Activated B cell treated with CpG ODN at 0.5 μM for 24 hours (primary cell): ENCODE results near the gene TFCP2. TPM values are rescaled to one million over a fixed set of nuclear protein-coding genes. Genes with fewer than 3 reads are reported as not detected.

ENCODE experiments used
- ATAC-seq: fragments of 200-7000 bp; cut with Tn5 transposase; one replicate; pipeline ENCODE4 v1.10.0; 2021; ENCODE audit warnings: low read depth, mild to moderate bottlenecking, moderate library complexity
- CTCF ChIA-PET: fragments of 350-600 bp; sonication (Branson Sonifier 250); formaldehyde crosslinking; loops from one replicate; lab custom pipeline; 2021; ENCODE audit warnings: antibody characterized with exemption; lab: Charles Lee
- POLR2A ChIA-PET: fragments of 350-600 bp; sonication (Branson Sonifier 250); formaldehyde crosslinking; loops from one replicate; lab custom pipeline; 2021; ENCODE audit warnings: antibody characterized with exemption; lab: Charles Lee
- DNase-seq: peaks from one replicate; pipeline ENCODE4 v3.0.0; 2022
- H3K27ac Mint-ChIP-seq: one replicate; pipeline ENCODE4 v1.8.0; 2020; ENCODE audit warnings: mixed read lengths
- H3K27me3 Mint-ChIP-seq: one replicate; pipeline ENCODE4 v1.8.0; 2021; ENCODE audit warnings: mixed read lengths
- H3K36me3 Mint-ChIP-seq: one replicate; pipeline ENCODE4 v1.8.0; 2021; ENCODE audit warnings: low read depth, mixed read lengths
- H3K4me1 Mint-ChIP-seq: one replicate; pipeline ENCODE4 v1.8.0; 2021; ENCODE audit warnings: mixed read lengths
- H3K4me3 Mint-ChIP-seq: one replicate; pipeline ENCODE4 v1.8.0; 2020; ENCODE audit warnings: mild to moderate bottlenecking, mixed read lengths
- H3K9me3 Mint-ChIP-seq: one replicate; pipeline ENCODE4 v1.8.0; 2020; ENCODE audit warnings: mixed read lengths
- intact Hi-C: fragments of 100-400 bp; cut with micrococcal nuclease; formaldehyde crosslinking; loops from one replicate; pipeline ENCODE4 v1.15.1; 2024
- total RNA-seq: library from RNA; stranded (reverse); gene quantifications from 2 replicates; pipeline ENCODE4 v1.2.3, GENCODE V29; 2022
- TF ChIP-seq, protein P1 (sequence below): fragments of 200-600 bp; IDR thresholded peaks from one replicate; pipeline ENCODE4 v1.8.0; 2022; ENCODE audit warnings: antibody characterized with exemption, mild to moderate bottlenecking

Gene TFCP2
- total RNA-seq, 1 donor from 2014 or later: 36.7 TPM

GRCh38 chr12:51200806-51201205 is 27.9 kb upstream of the TFCP2 start:
- TF ChIP-seq, protein P1, sequence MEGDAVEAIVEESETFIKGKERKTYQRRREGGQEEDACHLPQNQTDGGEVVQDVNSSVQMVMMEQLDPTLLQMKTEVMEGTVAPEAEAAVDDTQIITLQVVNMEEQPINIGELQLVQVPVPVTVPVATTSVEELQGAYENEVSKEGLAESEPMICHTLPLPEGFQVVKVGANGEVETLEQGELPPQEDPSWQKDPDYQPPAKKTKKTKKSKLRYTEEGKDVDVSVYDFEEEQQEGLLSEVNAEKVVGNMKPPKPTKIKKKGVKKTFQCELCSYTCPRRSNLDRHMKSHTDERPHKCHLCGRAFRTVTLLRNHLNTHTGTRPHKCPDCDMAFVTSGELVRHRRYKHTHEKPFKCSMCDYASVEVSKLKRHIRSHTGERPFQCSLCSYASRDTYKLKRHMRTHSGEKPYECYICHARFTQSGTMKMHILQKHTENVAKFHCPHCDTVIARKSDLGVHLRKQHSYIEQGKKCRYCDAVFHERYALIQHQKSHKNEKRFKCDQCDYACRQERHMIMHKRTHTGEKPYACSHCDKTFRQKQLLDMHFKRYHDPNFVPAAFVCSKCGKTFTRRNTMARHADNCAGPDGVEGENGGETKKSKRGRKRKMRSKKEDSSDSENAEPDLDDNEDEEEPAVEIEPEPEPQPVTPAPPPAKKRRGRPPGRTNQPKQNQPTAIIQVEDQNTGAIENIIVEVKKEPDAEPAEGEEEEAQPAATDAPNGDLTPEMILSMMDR: no peak

GRCh38 chr12:51200156-51200555 is 27.2 kb upstream of the TFCP2 start:
- ATAC-seq (no peak), DNase-seq (no peak)
- no peak overlapping the region for H3K27ac Mint-ChIP-seq
- H3K4me3 Mint-ChIP-seq: no peak overlapping the region
- ChIA-PET POLR2A (no interaction called here), CTCF (no interaction called here)
- no peaks in the 10 kb centered on the region for H3K27me3 Mint-ChIP-seq
- intact Hi-C loops: no loop called here
- TF ChIP-seq, protein P1: no peak
- peaks cover 16% of the 10 kb centered on the region for H3K36me3 Mint-ChIP-seq
- H3K4me1 Mint-ChIP-seq: no peaks in the 10 kb centered on the region
- H3K9me3 Mint-ChIP-seq: no peaks in the 10 kb centered on the region

More at GRCh38 chr12:51200806-51201205, 27.9 kb upstream of the TFCP2 start:
- peaks cover 16% of the 10 kb centered on the region for H3K36me3 Mint-ChIP-seq
- no peaks in the 10 kb centered on the region for H3K27me3 Mint-ChIP-seq
- H3K4me3 Mint-ChIP-seq: no peak overlapping the region
- no peak for ATAC-seq
- H3K9me3 Mint-ChIP-seq: no peaks in the 10 kb centered on the region
- ChIA-PET CTCF (no interaction called here), POLR2A (no interaction called here)
- DNase-seq: no peak
- H3K4me1 Mint-ChIP-seq: no peaks in the 10 kb centered on the region
- no peak overlapping the region for H3K27ac Mint-ChIP-seq
- intact Hi-C loops: no loop called here

GRCh38 chr12:51199366-51199945 is 26.5 kb upstream of the TFCP2 start:
- TF ChIP-seq, protein P1: no peak
- Mint-ChIP-seq H3K4me1 (no peaks in the 10 kb centered on the region), H3K27me3 (no peaks in the 10 kb centered on the region), H3K27ac (no peak overlapping the region), H3K36me3 (peaks cover 16% of the 10 kb centered on the region), H3K4me3 (no peak overlapping the region), H3K9me3 (no peaks in the 10 kb centered on the region)
- DNase-seq (no peak), ATAC-seq (no peak)
- CTCF ChIA-PET: no interaction called here
- intact Hi-C loops: no loop called here
- POLR2A ChIA-PET: no interaction called here

DNA sequence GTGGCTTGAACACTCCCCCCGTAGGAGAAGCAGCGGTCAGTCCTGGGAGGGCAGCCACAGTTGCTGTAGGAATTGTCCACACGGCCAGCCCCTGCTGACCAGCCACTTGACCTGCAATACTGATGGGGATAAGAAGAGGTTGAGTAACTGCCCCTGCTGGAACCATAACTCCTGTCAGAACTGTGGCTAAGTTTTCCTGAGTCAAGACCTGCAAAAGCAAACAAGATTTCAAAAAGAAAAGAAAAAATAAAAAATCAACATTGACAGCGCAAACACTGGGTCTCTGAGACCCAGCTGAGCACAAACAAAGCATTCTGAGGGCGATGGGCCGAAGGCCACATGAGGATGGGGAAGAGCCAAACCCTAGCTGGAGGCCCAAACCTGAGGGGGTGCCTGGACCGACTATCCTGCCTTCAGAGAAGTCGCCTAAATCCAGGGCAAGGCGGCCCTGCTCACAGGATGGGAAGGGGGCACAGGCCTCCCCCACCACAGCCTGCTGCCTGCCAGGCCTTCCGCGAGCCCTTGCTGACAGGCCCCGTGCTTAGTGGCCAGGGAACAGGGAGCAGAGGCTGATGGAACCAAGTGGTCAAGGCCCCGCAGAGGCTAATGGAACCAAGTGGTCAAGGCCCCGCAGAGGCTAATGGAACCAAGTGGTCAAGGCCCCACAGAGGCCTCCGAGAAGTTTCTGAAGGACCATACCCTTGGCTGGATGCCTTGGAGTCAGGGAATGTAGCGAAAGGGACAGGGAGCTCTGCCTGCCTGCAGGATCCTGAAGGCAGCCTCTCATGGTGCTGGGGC is 25.8 kb upstream of the TFCP2 start:
- intact Hi-C loops: no loop called here
- Mint-ChIP-seq H3K36me3 (peaks cover 16% of the 10 kb centered on the region), H3K9me3 (no peaks in the 10 kb centered on the region), H3K27me3 (no peaks in the 10 kb centered on the region), H3K4me1 (no peaks in the 10 kb centered on the region), H3K27ac (no peak overlapping the region), H3K4me3 (no peak overlapping the region)
- POLR2A ChIA-PET: no interaction called here
- CTCF ChIA-PET: no interaction called here
- ATAC-seq (no peak), DNase-seq (no peak)
- TF ChIP-seq, protein P1: no peak

DNA sequence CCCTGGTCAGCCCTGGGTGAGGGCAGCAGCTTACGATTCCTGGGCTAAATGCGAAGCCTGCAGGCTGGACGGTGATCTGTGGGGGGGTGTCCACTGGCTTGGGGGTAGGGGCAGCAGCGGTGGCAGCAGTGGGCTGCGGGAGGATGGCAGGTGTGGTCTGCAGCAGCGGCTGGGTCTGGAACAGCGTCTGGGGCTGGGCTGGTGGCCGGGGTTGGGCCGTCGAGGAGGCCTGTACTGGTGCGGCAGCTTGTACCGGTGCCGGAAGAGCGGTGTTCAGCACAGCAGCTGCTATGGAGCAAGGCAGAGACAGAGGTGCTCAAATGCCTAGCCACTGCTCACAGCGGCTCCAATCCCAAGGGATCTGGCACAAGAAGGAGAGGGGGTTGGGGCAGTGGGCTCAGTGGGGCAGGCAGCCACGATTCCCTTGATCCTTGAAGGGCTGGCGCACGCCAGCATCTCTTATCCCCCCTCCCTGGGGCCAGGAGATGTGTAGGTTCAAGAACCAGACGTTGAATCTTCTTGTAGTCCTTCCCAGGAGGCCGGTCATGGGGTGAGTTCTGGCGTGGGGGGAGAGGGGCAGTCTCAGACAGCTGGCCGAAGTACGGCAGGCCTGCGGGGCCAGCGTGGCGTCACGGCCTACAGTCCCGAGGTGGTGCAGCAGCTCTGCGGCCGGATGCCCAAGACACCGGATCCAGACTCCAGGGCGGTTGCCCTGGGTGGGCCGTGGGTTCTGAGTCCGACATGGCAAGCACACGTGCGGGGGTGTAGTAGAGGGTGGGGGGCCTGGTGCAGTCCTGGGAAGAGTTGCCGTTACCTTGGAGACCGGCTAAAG is 25.0 kb upstream of the TFCP2 start:
- POLR2A ChIA-PET: interaction anchor here (0.7 kb wide), 1 partner anchor 158 kb away, joined by 3 read pairs; no protein-coding TSS in a partner anchor
- no peak overlapping the region for H3K27ac Mint-ChIP-seq
- no peak for ATAC-seq
- intact Hi-C loops: no loop called here
- TF ChIP-seq, protein P1: no peak
- DNase-seq: no peak
- H3K27me3 Mint-ChIP-seq: no peaks in the 10 kb centered on the region
- no peaks in the 10 kb centered on the region for H3K4me1 Mint-ChIP-seq
- CTCF ChIA-PET: no interaction called here
- H3K9me3 Mint-ChIP-seq: no peaks in the 10 kb centered on the region
- no peak overlapping the region for H3K4me3 Mint-ChIP-seq
- H3K36me3 Mint-ChIP-seq: peaks cover 17% of the 10 kb centered on the region
